Lung (tissue), 12 donors: ENCODE measurements around the gene ZNF536. TPM values are rescaled to one million over a fixed set of nuclear protein-coding genes. Genes with fewer than 3 reads are reported as not detected.

Source experiments
- ATAC-seq: fragments of 200-7000 bp; cut with Tn5 transposase; one replicate; pipeline ENCODE4 v1.9.1; 2020; ENCODE audit warnings: moderate number of reproducible peaks; ENCODE audit not compliant: insufficient read depth, low FRiP score
- DNase-seq, 3 donors: peaks; one replicate each; pipeline ENCODE4 v3.0.0-alpha.2; 2013 to 2017
- H3K27ac ChIP-seq, 2 donors: one replicate each; pipeline ENCODE4 v1.5.1; 2013; ENCODE audit warnings: mild to moderate bottlenecking in 2 of 2, moderate library complexity in 2 of 2, control low read depth in 1 of 2, inconsistent platforms in 1 of 2, low read depth in 1 of 2, low read length in 1 of 2
- H3K27me3 ChIP-seq, 3 donors: one replicate each; pipeline ENCODE4 v1.5.1; 2013; ENCODE audit warnings: low read length in 2 of 3; ENCODE audit not compliant: control insufficient read depth in 3 of 3, insufficient read depth in 3 of 3
- H3K36me3 ChIP-seq, 4 donors: one replicate each; pipeline ENCODE4 v1.5.1; 2013; ENCODE audit warnings: low read length in 4 of 4, mild to moderate bottlenecking in 1 of 4, moderate library complexity in 1 of 4; ENCODE audit not compliant: control insufficient read depth in 4 of 4, insufficient read depth in 4 of 4
- H3K4me1 ChIP-seq, 5 donors: one replicate each; pipeline ENCODE4 v1.5.1; 2013; ENCODE audit warnings: low read length in 5 of 5, mild to moderate bottlenecking in 2 of 5, moderate library complexity in 1 of 5; ENCODE audit not compliant: control insufficient read depth in 5 of 5, insufficient read depth in 5 of 5
- H3K4me3 ChIP-seq: one replicate; pipeline ENCODE4 v1.5.1; 2013; ENCODE audit warnings: mild to moderate bottlenecking, control low read depth, moderate library complexity
- H3K9ac ChIP-seq, 2 donors: one replicate each; pipeline ENCODE4 v1.5.1; 2013; ENCODE audit warnings: low read length in 2 of 2, control low read depth in 1 of 2; ENCODE audit not compliant: insufficient read depth in 1 of 2
- H3K9me3 ChIP-seq, 4 donors: one replicate each; pipeline ENCODE4 v1.5.1; 2013; ENCODE audit warnings: low read length in 3 of 4, mild to moderate bottlenecking in 1 of 4, moderate library complexity in 1 of 4; ENCODE audit not compliant: control insufficient read depth in 4 of 4, insufficient read depth in 3 of 4
- WGBS, 2 donors: extraction: QIAGEN DNeasy Blood & Tissue Kit; methylation state at CpG; one replicate each; pipeline ENCODE4 v1.1.7; 2013; 5-methylcytosine and 5-hydroxymethylcytosine counted together
- polyA plus RNA-seq, 2 donors: library from polyadenylated mRNA; stranded (reverse); fragments of 200-250 nt; gene quantifications; one replicate each; pipeline ENCODE4 v1.2.1, GENCODE V29; 2013
- total RNA-seq, 2 donors: library from RNA; depleted of rRNA in 1 of 2; stranded (reverse); fragments of >200 nt in 1 of 2; gene quantifications; one replicate each; pipeline ENCODE4 v1.2.1, GENCODE V29; 2014 to 2021
- TF ChIP-seq, protein P1 (sequence below): IDR thresholded peaks from 2 replicates; pipeline ENCODE4 v1.5.1; 2012; ENCODE audit warnings: mild to moderate bottlenecking; ENCODE audit errors: control extremely low read depth, extremely low read depth
- donor health status: control.
- donor health status: control.
- donor health status: Bipolar disorder and iron deficiency.
- donor health status: healthy.
- donor health status: DM: yes; HTN: yes; CAD: no.

ZNF536 gene
- total and polyA plus RNA-seq, 4 donors = 0.07 to 5.6 (median 0.21) TPM

- DNase-seq (peak; percentile 19 to 75 (median 67)), ATAC-seq (no peak)
- no peak overlapping the region for H3K4me3 ChIP-seq
- peaks cover 0 to 4% (median 0%) of the 10 kb centered on the region in 3 donors for H3K27me3 ChIP-seq
- TF ChIP-seq, protein P1, sequence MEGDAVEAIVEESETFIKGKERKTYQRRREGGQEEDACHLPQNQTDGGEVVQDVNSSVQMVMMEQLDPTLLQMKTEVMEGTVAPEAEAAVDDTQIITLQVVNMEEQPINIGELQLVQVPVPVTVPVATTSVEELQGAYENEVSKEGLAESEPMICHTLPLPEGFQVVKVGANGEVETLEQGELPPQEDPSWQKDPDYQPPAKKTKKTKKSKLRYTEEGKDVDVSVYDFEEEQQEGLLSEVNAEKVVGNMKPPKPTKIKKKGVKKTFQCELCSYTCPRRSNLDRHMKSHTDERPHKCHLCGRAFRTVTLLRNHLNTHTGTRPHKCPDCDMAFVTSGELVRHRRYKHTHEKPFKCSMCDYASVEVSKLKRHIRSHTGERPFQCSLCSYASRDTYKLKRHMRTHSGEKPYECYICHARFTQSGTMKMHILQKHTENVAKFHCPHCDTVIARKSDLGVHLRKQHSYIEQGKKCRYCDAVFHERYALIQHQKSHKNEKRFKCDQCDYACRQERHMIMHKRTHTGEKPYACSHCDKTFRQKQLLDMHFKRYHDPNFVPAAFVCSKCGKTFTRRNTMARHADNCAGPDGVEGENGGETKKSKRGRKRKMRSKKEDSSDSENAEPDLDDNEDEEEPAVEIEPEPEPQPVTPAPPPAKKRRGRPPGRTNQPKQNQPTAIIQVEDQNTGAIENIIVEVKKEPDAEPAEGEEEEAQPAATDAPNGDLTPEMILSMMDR = no peak
- peaks cover 0 to 4% (median 0%) of the 10 kb centered on the region in 4 donors for H3K9me3 ChIP-seq
- 64 to 73% methylated on average over 10 of the region's 10 CpGs for WGBS, 2 donors
- H3K27ac ChIP-seq = no peak overlapping the region
- H3K4me1 ChIP-seq = peaks cover 0 to 7% (median 0%) of the 10 kb centered on the region in 5 donors
- H3K36me3 ChIP-seq = no peaks in the 10 kb centered on the region
- no peak overlapping the region for H3K9ac ChIP-seq
Observed at GRCh38 chr19:30512176-30513081, 140.2 kb downstream of the ZNF536 start.

- Histone ChIP-seq H3K27ac (no peak overlapping the region), H3K4me3 (no peak overlapping the region), H3K9ac (no peak overlapping the region), H3K9me3 (peaks cover 0 to 4% (median 0%) of the 10 kb centered on the region in 4 donors), H3K36me3 (no peaks in the 10 kb centered on the region), H3K27me3 (peaks cover 0 to 4% (median 0%) of the 10 kb centered on the region in 3 donors), H3K4me1 (peaks cover 0 to 7% (median 0%) of the 10 kb centered on the region in 5 donors)
- WGBS, 2 donors = 80% methylated on average over 6 of the region's 6 CpGs
- ATAC-seq (no peak), DNase-seq (no peak)
- TF ChIP-seq, protein P1 = no peak
Observed at GRCh38 chr19:30513082-30513411, 140.9 kb downstream of the ZNF536 start.

GRCh38 chr19:30516111-30516510 lies 143.9 kb downstream of the ZNF536 start:
- Histone ChIP-seq H3K9me3 (no peaks in the 10 kb centered on the region), H3K9ac (no peak overlapping the region), H3K36me3 (no peaks in the 10 kb centered on the region), H3K4me3 (no peak overlapping the region), H3K27ac (no peak overlapping the region), H3K4me1 (peaks cover 0 to 7% (median 0%) of the 10 kb centered on the region in 5 donors), H3K27me3 (peaks cover 0 to 3% (median 0%) of the 10 kb centered on the region in 3 donors)
- DNase-seq = no peak
- TF ChIP-seq, protein P1 = no peak
- ATAC-seq = no peak
- 83 to 84% methylated on average over 6 of the region's 6 CpGs for WGBS, 2 donors
